ENCODE measurements around the gene GLS2. TPM values are rescaled to one million over a fixed set of nuclear protein-coding genes. Genes with fewer than 3 reads are reported as not detected.
A peak's percentile ranks its signal among the peaks of the same experiment; 100 is the strongest.
"Not testable (repeated sequence)": the region's sequence is repeated elsewhere in the genome, so short reads cannot be mapped to it uniquely, and the experiment has no call there.

The GLS2 gene
- total RNA-seq, 4 donors from 2014 or later = 0.53 to 1.9 TPM; not detected in 2

DNA sequence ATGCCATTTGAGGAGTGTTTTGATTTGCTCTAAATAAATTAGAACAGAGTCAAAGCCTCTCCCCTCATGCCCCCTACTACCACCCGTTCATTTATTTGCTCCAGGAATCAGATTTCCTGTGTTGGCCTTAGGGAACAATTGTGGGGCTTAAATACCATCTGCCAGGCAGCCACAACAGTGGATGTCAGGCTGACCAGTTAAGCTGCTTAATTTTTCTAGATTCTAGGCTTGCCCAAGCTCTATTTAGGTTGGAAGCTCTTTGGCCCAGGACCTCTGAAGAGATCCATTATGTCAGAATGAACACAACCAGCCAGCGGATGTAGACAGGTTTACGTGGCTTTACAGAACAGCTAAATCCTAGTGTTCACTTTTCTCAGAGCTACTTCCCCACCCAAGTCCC, 37.7 kb downstream of the GLS2 start:
- intact Hi-C loops (cut with DNase I; ENCODE audit: low total_unique reads) (no loop called here), in situ Hi-C loops (cut with MboI; ENCODE audit: low sequenced_read_pairs in 4 of 4) (loop anchor here in 1 of 4 donors (25.0 kb wide), 1 partner anchor 263 kb away; the partner anchor contains the start of gene SMARCC2)
- DNase-seq (no peak), ATAC-seq (no peak)
- Histone ChIP-seq H3K9me3 (no peaks in the 10 kb centered on the region), H3K4me3 (peak overlapping the region in 1 of 4 donors; percentile 83), H3K4me1 (peaks cover 6 to 8% of the 10 kb centered on the region in 2 donors), H3K27me3 (no peaks in the 10 kb centered on the region), H3K36me3 (no peaks in the 10 kb centered on the region), H3K27ac (peak overlapping the region in 2 of 4 donors; percentile 84 to 92)
- TF ChIP-seq POLR2A (IDR thresholded peaks at IDR 0.05) = no peak
- TF ChIP-seq, protein P1, sequence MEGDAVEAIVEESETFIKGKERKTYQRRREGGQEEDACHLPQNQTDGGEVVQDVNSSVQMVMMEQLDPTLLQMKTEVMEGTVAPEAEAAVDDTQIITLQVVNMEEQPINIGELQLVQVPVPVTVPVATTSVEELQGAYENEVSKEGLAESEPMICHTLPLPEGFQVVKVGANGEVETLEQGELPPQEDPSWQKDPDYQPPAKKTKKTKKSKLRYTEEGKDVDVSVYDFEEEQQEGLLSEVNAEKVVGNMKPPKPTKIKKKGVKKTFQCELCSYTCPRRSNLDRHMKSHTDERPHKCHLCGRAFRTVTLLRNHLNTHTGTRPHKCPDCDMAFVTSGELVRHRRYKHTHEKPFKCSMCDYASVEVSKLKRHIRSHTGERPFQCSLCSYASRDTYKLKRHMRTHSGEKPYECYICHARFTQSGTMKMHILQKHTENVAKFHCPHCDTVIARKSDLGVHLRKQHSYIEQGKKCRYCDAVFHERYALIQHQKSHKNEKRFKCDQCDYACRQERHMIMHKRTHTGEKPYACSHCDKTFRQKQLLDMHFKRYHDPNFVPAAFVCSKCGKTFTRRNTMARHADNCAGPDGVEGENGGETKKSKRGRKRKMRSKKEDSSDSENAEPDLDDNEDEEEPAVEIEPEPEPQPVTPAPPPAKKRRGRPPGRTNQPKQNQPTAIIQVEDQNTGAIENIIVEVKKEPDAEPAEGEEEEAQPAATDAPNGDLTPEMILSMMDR (IDR thresholded peaks at IDR 0.05 in 4 of 5, conservative IDR thresholded peaks at IDR 0.05 in 1 of 5) = no peak

DNA sequence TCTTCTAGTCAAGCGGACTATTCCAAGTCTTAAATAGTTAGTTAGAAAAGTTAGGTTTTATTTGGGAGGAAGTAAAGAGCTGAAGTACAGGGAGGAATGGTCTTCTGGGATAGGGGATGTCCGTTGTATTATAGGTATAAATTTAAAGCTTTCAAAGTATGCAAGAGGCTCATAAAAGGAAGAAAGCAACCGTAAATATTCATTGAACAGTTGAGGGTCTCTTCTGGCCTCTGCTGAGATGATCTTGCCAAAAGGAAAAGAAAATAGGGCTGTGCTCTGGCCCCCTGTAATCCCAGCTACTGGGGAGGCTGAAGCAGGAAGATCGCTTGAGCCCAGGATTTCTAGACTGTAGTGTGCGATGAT, 38.4 kb downstream of the GLS2 start:
- H3K27ac ChIP-seq = peak overlapping the region; percentile 84 to 92 (median 88)
- DNase-seq (no peak), ATAC-seq (peak in 1 of 2 donors; percentile 4)
- intact Hi-C loops (cut with DNase I; ENCODE audit: low total_unique reads) (loop anchor here (1.0 to 5.0 kb wide), 3 partner anchors 19 to 332 kb away; partner anchors contain the start of genes RPL41, SPRYD4, STAT2 and ZC3H10), in situ Hi-C loops (cut with MboI; ENCODE audit: low sequenced_read_pairs in 4 of 4) (no loop called here)
- H3K4me3 ChIP-seq = peak overlapping the region; percentile 75 to 83 (median 82)
- H3K4me1 ChIP-seq = peaks cover 6 to 8% of the 10 kb centered on the region in 2 donors
- TF ChIP-seq, protein P1 (IDR thresholded peaks at IDR 0.05 in 4 of 5, conservative IDR thresholded peaks at IDR 0.05 in 1 of 5) = no peak
- TF ChIP-seq POLR2A (IDR thresholded peaks at IDR 0.05) = no peak
- H3K27me3 ChIP-seq = no peaks in the 10 kb centered on the region
- no peaks in the 10 kb centered on the region for H3K9me3 ChIP-seq
- H3K36me3 ChIP-seq = no peaks in the 10 kb centered on the region

- Histone ChIP-seq H3K27ac (peak within 1 kb of the TSS; percentile 84 to 92 (median 88)), H3K36me3 (no peaks in the 10 kb centered on the region), H3K9me3 (no peaks in the 10 kb centered on the region), H3K4me1 (peaks cover 6 to 8% of the 10 kb centered on the region in 2 donors), H3K27me3 (no peaks in the 10 kb centered on the region), H3K4me3 (peak within 1 kb of the TSS; percentile 75 to 83 (median 82))
- in situ Hi-C loops (cut with MboI; ENCODE audit: low sequenced_read_pairs in 4 of 4) (no loop called here), intact Hi-C loops (cut with DNase I; ENCODE audit: low total_unique reads) (loop anchor here (1.0 to 5.0 kb wide), 3 partner anchors 19 to 332 kb away; partner anchors contain the start of genes RPL41, SPRYD4, STAT2 and ZC3H10)
- DNase-seq (peak; percentile 77 to 85), ATAC-seq (peak; percentile 98 to 99)
- TF ChIP-seq, protein P1 (IDR thresholded peaks at IDR 0.05 in 4 of 5, conservative IDR thresholded peaks at IDR 0.05 in 1 of 5) = peak in 2 of 5 experiments; percentile 15 to 25
- TF ChIP-seq POLR2A (IDR thresholded peaks at IDR 0.05) = peak; percentile 47 to 57
Measured at GRCh38 chr12:56448860-56449621, 38.9 kb downstream of the GLS2 start, which contains the start of gene TIMELESS. Gene TIMELESS, minus strand, starts transcription at chr12:56449426. Its CDS starts 15,256 bp downstream, at chr12:56434170.

- H3K4me3 ChIP-seq; H3K27ac ChIP-seq; H3K4me1 ChIP-seq; H3K27me3 ChIP-seq; DNase-seq; intact Hi-C loops (cut with DNase I; ENCODE audit: low total_unique reads); H3K36me3 ChIP-seq; ATAC-seq; H3K9me3 ChIP-seq; in situ Hi-C loops (cut with MboI; ENCODE audit: low sequenced_read_pairs in 4 of 4): not testable (repeated sequence)
Measured at GRCh38 chr12:56443208-56443607, 44.8 kb downstream of the GLS2 start.

- Histone ChIP-seq H3K9me3 (no peaks in the 10 kb centered on the region), H3K27ac (no peak overlapping the region), H3K27me3 (no peaks in the 10 kb centered on the region), H3K4me3 (no peak overlapping the region), H3K36me3 (no peaks in the 10 kb centered on the region), H3K4me1 (no peaks in the 10 kb centered on the region)
- in situ Hi-C loops (cut with MboI; ENCODE audit: low sequenced_read_pairs in 4 of 4) (no loop called here), intact Hi-C loops (cut with DNase I; ENCODE audit: low total_unique reads) (no loop called here)
- no peak for DNase-seq
- TF ChIP-seq, protein P1 (IDR thresholded peaks at IDR 0.05 in 4 of 5, conservative IDR thresholded peaks at IDR 0.05 in 1 of 5) = no peak
- no peak for TF ChIP-seq POLR2A (IDR thresholded peaks at IDR 0.05)
- ATAC-seq = no peak
Measured at GRCh38 chr12:56437430-56438176, 50.4 kb downstream of the GLS2 start.

All from gastrocnemius medialis (tissue), 4 donors.